T-helper 2 cell (primary cell): ENCODE results near the gene ARHGEF2.
"Not testable (repeated sequence)": the region's sequence is repeated elsewhere in the genome, so short reads cannot be mapped to it uniquely, and the experiment has no call there.

Source experiments
- DNase-seq, 5 experiments: peaks; one replicate each; pipeline versions ENCODE4 v3.0.0 to v3.0.0-alpha.2; 2012 to 2022

Gene ARHGEF2

GRCh38 chr1:155990005-155990739 is 11.8 kb upstream of the ARHGEF2 start:
- DNase-seq, result no peak

GRCh38 chr1:155989242-155990004 is 11.1 kb upstream of the ARHGEF2 start:
- DNase-seq, result peak; percentile 40 to 81 (median 64)

- not testable (repeated sequence) for DNase-seq
Observed at GRCh38 chr1:155984903-155985645, 6.7 kb upstream of the ARHGEF2 start.

GRCh38 chr1:155984341-155984740 is 6.0 kb upstream of the ARHGEF2 start:
- no peak for DNase-seq

- no peak for DNase-seq
Observed at GRCh38 chr1:155983191-155984024, 5.1 kb upstream of the ARHGEF2 start.

- no peak for DNase-seq
Observed at GRCh38 chr1:155982106-155982505, 3.8 kb upstream of the ARHGEF2 start.

- DNase-seq, result peak in 1 of 5 experiments; percentile 74
Observed at GRCh38 chr1:155981266-155982088, 3.1 kb upstream of the ARHGEF2 start.

- no peak for DNase-seq
Observed at GRCh38 chr1:155979597-155980343, 1.4 kb upstream of the ARHGEF2 start.

GRCh38 chr1:155978973-155979429 is 654 bp upstream of the ARHGEF2 start:
- no peak for DNase-seq

- peak in 4 of 5 experiments; percentile 26 to 60 (median 34) for DNase-seq
Observed at GRCh38 chr1:155977690-155978324, 540 bp downstream of the ARHGEF2 start.

- no peak for DNase-seq
Observed at GRCh38 chr1:155976913-155977689, 1.2 kb downstream of the ARHGEF2 start.

- peak in 4 of 5 experiments; percentile 27 to 71 (median 61) for DNase-seq
Observed at GRCh38 chr1:155976062-155976912, 2.1 kb downstream of the ARHGEF2 start.

- no peak for DNase-seq
Observed at GRCh38 chr1:155975375-155976061, 2.8 kb downstream of the ARHGEF2 start.

GRCh38 chr1:155974208-155975115 is 3.9 kb downstream of the ARHGEF2 start:
- no peak for DNase-seq

GRCh38 chr1:155973723-155974122 is 4.6 kb downstream of the ARHGEF2 start:
- DNase-seq, result no peak
